Pancreas (tissue), 10 donors: ENCODE results near the gene ABCA1. TPM values are rescaled to one million over a fixed set of nuclear protein-coding genes. Genes with fewer than 3 reads are reported as not detected.

Experiments
- ATAC-seq, 4 donors: fragments of 200-7000 bp; cut with Tn5 transposase; one replicate each; pipeline versions ENCODE4 v1.8.0 to v1.9.1; 2020; ENCODE audit warnings: mild to moderate bottlenecking in 4 of 4, moderate library complexity in 4 of 4
- DNase-seq, 6 donors: peaks; one replicate each; pipeline ENCODE4 v3.0.0-alpha.2; 2020
- FAIRE-seq: peaks from 2 replicates; lab custom pipeline; 2012; peaks lifted over from hg19 to GRCh38; lab: Jason Lieb, UNC
- H3K27ac ChIP-seq, 4 donors: fragments of 200-600 bp; sonication (generic); 1 replicate in 3 of 4; 2 replicates in 1 of 4; pipeline versions ENCODE4 v1.5.0 to v1.8.0; 2020
- H3K27me3 ChIP-seq, 4 donors: fragments of 200-600 bp; one replicate each; pipeline ENCODE4 v1.8.0; 2021
- H3K36me3 ChIP-seq, 3 donors: fragments of 200-600 bp; sonication (generic) in 1 of 3; one replicate each; pipeline versions ENCODE4 v1.5.0 to v1.8.0; 2020 to 2021
- H3K4me1 ChIP-seq, 3 donors: fragments of 200-600 bp; one replicate each; pipeline ENCODE4 v1.8.0; 2021
- H3K4me3 ChIP-seq, 4 donors: fragments of 200-600 bp; sonication (generic) in 2 of 4; one replicate each; pipeline versions ENCODE4 v1.5.0 to v1.8.0; 2020 to 2021
- H3K9me3 ChIP-seq, 4 donors: fragments of 200-600 bp; one replicate each; pipeline ENCODE4 v1.8.0; 2021
- CTCF ChIP-seq, 4 donors: fragments of 200-600 bp; sonication (generic) in 3 of 4; IDR thresholded peaks; one replicate each; pipeline versions ENCODE4 v1.5.0 to v1.8.0; 2021; ENCODE audit warnings: antibody characterized with exemption in 4 of 4
- WGBS, 2 donors: extraction: QIAGEN DNeasy Blood & Tissue Kit; methylation state at CpG; one replicate each; pipeline ENCODE4 v1.1.7; 2013; 5-methylcytosine and 5-hydroxymethylcytosine counted together
- intact Hi-C, 3 donors: fragments of 100-400 bp; cut with DNase I; formaldehyde crosslinking; loops; one replicate each; pipeline versions ENCODE4 v1.11.1 to v1.14.2; 2022
- polyA plus RNA-seq, 2 donors: library from polyadenylated mRNA; stranded (reverse); fragments of 200-250 nt; gene quantifications; one replicate each; pipeline ENCODE4 v1.2.3, GENCODE V29; 2013
- total RNA-seq, 6 donors: library from RNA; stranded (reverse); fragmentation: NEBNext Ultra II Directional in 4 of 6; extraction: Animal tissue kit (Norgen Biotek cat#: 25700) in 4 of 6; gene quantifications; one replicate each; pipeline versions ENCODE4 v1.2.1 to v1.2.4, GENCODE V29; 2021 to 2023
- donor health status: healthy with polysubstance abuse.
- donor health status: DM: no; HTN: no; CAD: no; lungs with moderate emphysema.
- donor health status: DM: no; HTN: no; CAD: no.
- donor health status: control.
- donor health status: control.
- donor health status: Bipolar disorder and iron deficiency.
- donor health status: DM: yes; HTN: yes; CAD: no.
- donor health status: DM: no; HTN: no; CAD: no.
- donor health status: DM: no; HTN: no; CAD: no.
- donor health status: DM: yes; HTN: yes; CAD: no.

Gene ABCA1
- total and polyA plus RNA-seq, 8 donors = 3.2 to 20.4 (median 8.6) TPM

GRCh38 chr9:104836767-104837166, 91.2 kb downstream of the ABCA1 start:
- Histone ChIP-seq H3K36me3 (peaks cover 0 to 9% (median 0%) of the 10 kb centered on the region in 3 donors), H3K4me3 (no peak overlapping the region), H3K9me3 (no peaks in the 10 kb centered on the region), H3K27ac (no peak overlapping the region), H3K27me3 (no peaks in the 10 kb centered on the region), H3K4me1 (peaks cover 0 to 11% (median 5%) of the 10 kb centered on the region in 3 donors)
- 32 to 58% methylated on average over 4 of the region's 4 CpGs for WGBS, 2 donors
- DNase-seq (peak in 4 of 6 donors; percentile 29 to 77 (median 68)), FAIRE-seq (no peak), ATAC-seq (peak; percentile 69 to 89 (median 86))
- no peak for TF ChIP-seq CTCF (IDR thresholded peaks at IDR 0.05)
- intact Hi-C loops = no loop called here

GRCh38 chr9:104836235-104836634, 91.7 kb downstream of the ABCA1 start:
- DNase-seq = no peak
- no peak for TF ChIP-seq CTCF (IDR thresholded peaks at IDR 0.05)
- peak; percentile 12 to 47 (median 20) for ATAC-seq
- H3K27me3 ChIP-seq = no peaks in the 10 kb centered on the region
- WGBS, 2 donors = 69 to 77% methylated on average over 1 of the region's 1 CpG
- H3K4me1 ChIP-seq = peaks cover 0 to 11% (median 5%) of the 10 kb centered on the region in 3 donors
- intact Hi-C loops = no loop called here
- no peaks in the 10 kb centered on the region for H3K9me3 ChIP-seq
- H3K4me3 ChIP-seq = no peak overlapping the region
- peaks cover 0 to 13% (median 4%) of the 10 kb centered on the region in 3 donors for H3K36me3 ChIP-seq
- peak overlapping the region in 1 of 4 donors; percentile 5 for H3K27ac ChIP-seq
- FAIRE-seq = no peak

GRCh38 chr9:104835161-104835560, 92.8 kb downstream of the ABCA1 start:
- 90 to 94% methylated on average over 3 of the region's 3 CpGs for WGBS, 2 donors
- DNase-seq (peak in 1 of 6 donors; percentile 28), ATAC-seq (peak in 2 of 4 donors; percentile 54 to 64), FAIRE-seq (no peak)
- peaks cover 0 to 11% (median 5%) of the 10 kb centered on the region in 3 donors for H3K4me1 ChIP-seq
- no peaks in the 10 kb centered on the region for H3K9me3 ChIP-seq
- peaks cover 0 to 20% (median 12%) of the 10 kb centered on the region in 3 donors for H3K36me3 ChIP-seq
- H3K4me3 ChIP-seq = no peak overlapping the region
- no peaks in the 10 kb centered on the region for H3K27me3 ChIP-seq
- no peak overlapping the region for H3K27ac ChIP-seq
- TF ChIP-seq CTCF (IDR thresholded peaks at IDR 0.05) = no peak
- intact Hi-C loops = no loop called here

- no peak for TF ChIP-seq CTCF (IDR thresholded peaks at IDR 0.05)
- Histone ChIP-seq H3K9me3 (no peaks in the 10 kb centered on the region), H3K27ac (no peak overlapping the region), H3K4me1 (peaks cover 0 to 11% (median 5%) of the 10 kb centered on the region in 3 donors), H3K4me3 (no peak overlapping the region), H3K36me3 (peaks cover 0 to 22% (median 22%) of the 10 kb centered on the region in 3 donors), H3K27me3 (no peaks in the 10 kb centered on the region)
- intact Hi-C loops = no loop called here
- 75 to 76% methylated on average over 6 of the region's 6 CpGs for WGBS, 2 donors
- FAIRE-seq = no peak
- no peak for ATAC-seq
- DNase-seq = no peak
Measured at GRCh38 chr9:104833696-104834095, 94.3 kb downstream of the ABCA1 start.

GRCh38 chr9:104831681-104832080, 96.3 kb downstream of the ABCA1 start:
- WGBS, 2 donors = 82 to 83% methylated on average over 3 of the region's 3 CpGs

More at GRCh38 chr9:104831681-104832080, 96.3 kb downstream of the ABCA1 start:
- H3K4me1 ChIP-seq = peaks cover 0 to 8% (median 5%) of the 10 kb centered on the region in 3 donors
- no peaks in the 10 kb centered on the region for H3K27me3 ChIP-seq
- no peaks in the 10 kb centered on the region for H3K9me3 ChIP-seq
- no peak overlapping the region for H3K4me3 ChIP-seq
- TF ChIP-seq CTCF (IDR thresholded peaks at IDR 0.05) = no peak
- FAIRE-seq (no peak), ATAC-seq (no peak), DNase-seq (no peak)
- H3K36me3 ChIP-seq = peaks cover 0 to 38% (median 37%) of the 10 kb centered on the region in 3 donors
- no peak overlapping the region for H3K27ac ChIP-seq
- intact Hi-C loops = no loop called here
